ENCODE results near the gene MRPL51.
"Not testable (repeated sequence)": the region's sequence is repeated elsewhere in the genome, so short reads cannot be mapped to it uniquely, and the experiment has no call there.

The MRPL51 gene

DNA sequence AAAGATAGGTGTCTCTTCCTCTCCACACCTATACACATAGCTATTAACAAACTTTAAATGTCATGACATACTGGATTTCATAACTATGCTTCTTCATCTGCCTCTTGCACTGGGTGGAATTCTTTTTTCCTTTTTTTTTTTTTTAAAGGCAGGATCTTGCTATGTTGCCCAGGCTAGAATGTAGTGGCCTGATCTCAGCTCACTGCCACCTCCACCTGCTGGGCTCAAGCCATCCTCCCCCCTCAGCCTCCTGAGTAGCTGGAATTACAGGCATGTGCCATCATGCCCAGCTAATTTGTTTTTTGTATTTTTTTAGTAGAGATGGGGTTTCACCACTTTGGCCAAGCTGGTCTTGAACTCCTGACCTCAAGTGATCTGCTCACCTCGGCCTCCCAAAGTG lies 4.8 kb downstream of the MRPL51 start:
- DNase-seq (ENCODE audit: low spot score), result no peak

- no peak for DNase-seq (ENCODE audit: low spot score)
These were observed 14.6 kb downstream of the MRPL51 start for GRCh38 chr12:6478416-6478815.

DNA sequence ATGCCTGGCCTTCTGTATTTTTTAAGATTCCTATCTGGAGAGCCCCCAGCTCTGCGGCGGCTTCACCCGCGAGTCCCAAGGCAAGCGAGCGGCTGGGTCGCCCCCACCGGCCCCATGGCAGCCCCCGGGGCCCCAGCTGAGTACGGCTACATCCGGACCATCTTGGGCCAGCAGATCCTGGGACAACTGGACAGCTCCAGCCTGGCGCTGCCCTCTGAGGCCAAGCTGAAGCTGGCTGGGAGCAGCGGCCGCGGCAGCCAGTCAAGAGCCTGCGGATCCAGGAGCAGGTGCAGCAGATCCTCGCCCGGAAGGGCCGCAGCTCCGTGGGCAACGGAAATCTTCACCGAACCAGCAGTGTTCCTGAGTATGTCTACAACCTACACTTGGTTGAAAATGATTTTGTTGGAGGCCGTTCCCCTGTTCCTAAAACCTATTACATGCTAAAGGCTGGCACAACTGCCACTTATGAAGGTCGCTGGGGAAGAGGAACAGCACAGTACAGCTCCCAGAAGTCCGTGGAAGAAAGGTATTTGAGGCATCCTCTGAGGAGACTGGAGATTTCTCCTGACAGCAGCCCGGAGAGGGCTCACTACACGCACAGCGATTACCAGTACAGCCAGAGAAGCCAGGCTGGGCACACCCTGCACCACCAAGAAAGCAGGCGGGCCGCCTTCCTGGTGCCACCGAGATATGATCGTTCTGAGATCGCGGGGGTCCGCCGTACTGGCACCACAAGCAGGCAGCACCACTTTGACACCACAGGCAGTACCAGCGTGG lies 15.3 kb downstream of the MRPL51 start:
- not testable (repeated sequence) for DNase-seq (ENCODE audit: low spot score)

DNA sequence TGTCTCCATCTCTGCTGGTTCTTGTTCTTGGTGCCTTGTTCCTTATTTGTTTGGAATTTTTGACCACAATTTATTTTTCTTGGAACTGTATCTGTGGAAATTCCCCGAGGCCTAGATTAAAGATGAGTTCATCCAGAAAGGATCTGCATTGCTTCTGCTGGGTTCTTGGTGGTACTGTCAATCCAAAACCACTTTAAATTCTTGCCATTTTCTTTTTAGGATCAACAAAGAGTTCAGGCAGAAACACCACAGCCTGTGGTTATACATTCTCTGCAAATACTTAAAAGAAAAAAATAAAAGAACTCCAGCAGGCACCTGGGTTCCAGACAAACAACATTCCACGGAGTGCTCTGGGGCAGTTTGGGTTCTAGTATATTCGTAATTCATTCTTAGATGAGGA lies 16.6 kb downstream of the MRPL51 start:
- DNase-seq (ENCODE audit: low spot score), result no peak

DNA sequence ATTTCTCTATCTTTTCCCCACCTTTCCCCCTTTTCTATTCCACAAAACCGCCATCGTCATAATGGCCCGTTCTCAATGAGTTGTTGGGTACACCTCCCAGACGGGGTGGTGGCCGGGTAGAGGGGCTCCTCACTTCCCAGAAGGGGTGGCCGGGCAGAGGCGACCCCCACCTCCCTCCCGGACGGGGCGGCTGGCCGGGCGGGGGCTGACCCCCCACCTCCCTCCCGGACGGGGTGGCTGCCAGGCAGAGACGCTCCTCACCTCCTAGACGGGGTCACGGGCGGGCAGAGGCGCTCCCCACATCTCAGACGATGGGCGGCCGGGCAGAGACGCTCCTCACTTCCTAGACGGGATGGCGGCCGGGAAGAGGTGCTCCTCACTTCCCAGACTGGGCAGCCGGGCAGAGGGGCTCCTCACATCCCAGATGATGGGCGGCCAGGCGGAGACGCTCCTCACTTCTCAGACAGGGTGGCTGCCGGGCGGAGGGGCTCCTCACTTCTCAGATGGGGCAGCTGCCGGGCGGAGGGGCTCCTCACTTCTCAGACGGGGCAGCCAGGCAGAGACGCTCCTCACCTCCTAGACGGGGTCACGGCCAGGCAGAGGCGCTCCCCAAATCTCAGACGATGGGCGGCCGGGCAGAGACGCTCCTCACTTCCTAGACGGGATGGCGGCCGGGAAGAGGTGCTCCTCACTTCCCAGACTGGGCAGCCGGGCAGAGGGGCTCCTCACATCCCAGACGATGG lies 17.7 kb downstream of the MRPL51 start:
- DNase-seq (ENCODE audit: low spot score), result not testable (repeated sequence)

DNA sequence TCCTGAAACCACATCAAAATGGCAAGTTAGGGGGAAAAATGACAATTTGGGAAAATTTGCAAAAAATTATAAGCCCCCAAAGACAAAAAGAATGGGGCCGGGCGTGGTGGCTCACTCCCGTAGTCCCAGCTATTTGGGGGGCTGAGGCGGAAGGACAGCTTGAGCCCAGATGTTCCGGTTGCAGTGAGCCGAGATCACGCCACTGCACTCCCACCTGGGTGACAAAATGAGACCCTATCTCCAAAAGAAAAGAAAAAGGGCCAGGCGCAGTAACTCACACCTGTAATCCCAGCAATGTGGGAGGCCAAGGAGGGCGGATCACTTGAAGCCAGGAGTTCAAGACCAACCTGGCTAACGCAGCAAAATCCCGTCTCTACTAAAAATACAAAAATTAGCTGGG lies 20.6 kb downstream of the MRPL51 start:
- DNase-seq (ENCODE audit: low spot score), result no peak

- no peak for DNase-seq (ENCODE audit: low spot score)
These were observed 21.1 kb downstream of the MRPL51 start for GRCh38 chr12:6471989-6472360.

DNA sequence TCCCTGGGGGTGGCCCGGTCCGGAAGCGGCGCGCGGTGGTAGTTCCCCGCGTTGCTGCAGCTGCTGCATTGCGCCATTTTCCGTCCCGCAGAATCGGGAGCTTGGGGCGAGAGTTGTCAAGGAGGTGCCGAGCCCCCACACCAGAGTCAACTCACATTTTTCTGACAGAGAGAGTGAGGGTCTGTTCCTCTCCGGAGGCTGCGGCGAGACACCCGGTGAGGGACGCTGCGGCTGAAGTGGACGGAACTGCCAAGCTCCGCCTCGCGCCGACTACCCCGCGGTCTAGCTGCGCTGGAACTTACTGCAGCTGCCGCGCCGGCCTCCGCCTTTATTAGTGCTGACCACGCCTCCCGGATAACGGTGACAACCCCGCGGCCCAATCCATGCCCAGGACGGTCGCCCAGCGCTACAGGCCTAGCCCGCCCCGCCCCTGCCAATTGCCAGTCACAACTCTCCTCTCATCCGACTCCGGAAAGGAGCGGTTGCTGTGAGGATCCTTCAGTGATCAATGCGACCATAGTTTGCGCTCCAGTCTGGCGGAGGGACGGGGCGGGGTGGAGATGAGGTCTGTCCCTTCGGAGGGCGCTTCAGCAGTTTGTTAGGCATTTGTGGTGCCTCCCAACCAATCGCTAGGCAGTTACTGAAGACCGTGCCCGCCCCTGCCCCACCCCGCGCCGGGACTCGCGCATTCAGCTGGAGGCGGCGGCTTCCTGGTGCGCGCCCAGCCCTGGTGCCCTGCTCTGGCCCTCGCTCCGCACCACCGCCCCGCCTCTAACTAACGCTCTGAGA lies 22.5 kb downstream of the MRPL51 start, which contains the start of gene VAMP1:
Gene VAMP1, minus strand, starts transcription at position 303 of the 789 bp plus-strand sequence. Its CDS starts 146 bp downstream, at position 157.
- peak; percentile 100 for DNase-seq (ENCODE audit: low spot score)

DNA sequence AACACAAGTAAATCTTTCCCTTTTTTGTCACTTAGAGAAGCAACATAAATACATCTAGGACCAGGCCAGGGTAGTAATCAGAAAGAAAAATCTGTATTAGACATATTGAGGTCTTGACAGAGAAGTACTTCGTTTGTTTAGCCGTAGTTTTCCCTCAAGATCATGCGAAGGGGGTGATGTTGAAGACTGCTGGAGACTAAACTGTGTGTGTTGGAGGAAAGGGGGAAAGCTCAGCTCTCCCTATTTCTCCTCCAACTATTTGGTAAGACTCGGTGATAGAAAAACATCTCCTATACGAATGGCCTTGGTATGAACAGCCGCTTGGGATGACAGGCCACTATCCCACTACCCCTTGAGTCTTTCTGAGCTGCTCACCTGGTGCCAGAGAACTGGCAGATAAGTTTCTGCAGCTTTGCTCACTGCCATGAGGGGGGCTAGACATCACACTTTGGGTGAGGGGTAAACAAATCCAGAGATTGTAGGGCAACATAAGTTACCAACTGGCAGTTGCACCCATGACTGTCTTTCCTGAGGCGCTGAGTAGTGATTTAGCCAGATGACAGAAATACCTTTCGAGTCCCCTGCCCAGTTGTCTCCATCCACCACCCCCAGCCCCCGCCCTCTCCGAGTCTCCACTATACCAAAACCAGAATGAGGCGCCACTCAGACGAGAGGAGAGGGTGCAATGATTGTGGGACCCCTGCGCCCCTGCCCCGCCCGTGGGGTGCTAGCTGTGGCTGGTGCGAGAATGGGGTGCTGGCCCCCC lies 23.3 kb downstream of the MRPL51 start:
- DNase-seq (ENCODE audit: low spot score), result no peak

- DNase-seq (ENCODE audit: low spot score), result no peak
These were observed 24.0 kb downstream of the MRPL51 start for GRCh38 chr12:6469092-6469491.

DNA sequence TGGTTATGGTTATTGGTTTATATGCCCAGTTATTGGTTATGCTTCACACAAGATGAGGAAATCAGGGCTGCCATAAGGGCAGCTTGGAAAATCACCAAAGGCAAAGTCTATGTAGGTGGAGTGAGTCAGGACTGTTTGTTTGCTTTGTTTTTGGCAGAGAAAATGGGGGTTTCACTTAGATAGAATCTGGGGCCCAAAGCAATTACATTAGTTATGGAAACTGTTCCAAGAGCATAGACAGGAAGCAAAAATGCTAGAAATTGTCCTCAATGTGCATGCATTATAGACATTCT lies 24.8 kb downstream of the MRPL51 start:
- no peak for DNase-seq (ENCODE audit: low spot score)

- DNase-seq (ENCODE audit: low spot score), result not testable (repeated sequence)
These were observed 25.3 kb downstream of the MRPL51 start for GRCh38 chr12:6467571-6468282.

DNA sequence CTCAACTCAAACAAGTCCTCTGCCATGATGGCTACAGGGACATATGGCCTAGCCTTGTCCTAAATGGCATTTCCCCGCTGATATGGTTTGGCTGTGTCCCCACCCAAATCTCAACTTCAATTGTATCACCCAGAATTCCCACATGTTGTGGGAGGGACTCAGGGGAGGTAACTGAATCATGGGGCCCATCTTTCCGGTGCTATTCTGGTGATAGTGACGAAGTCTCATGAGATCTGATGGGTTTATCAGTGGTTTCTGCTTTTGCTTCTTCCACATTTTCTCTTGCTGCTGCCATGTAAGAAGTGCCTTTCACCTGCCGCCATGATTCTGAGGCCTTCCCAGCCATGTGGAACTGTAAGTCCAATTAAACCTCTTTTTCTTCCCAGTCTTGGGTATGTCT lies 26.3 kb downstream of the MRPL51 start:
- DNase-seq (ENCODE audit: low spot score), result not testable (repeated sequence)

- DNase-seq (ENCODE audit: low spot score), result no peak
These were observed 26.9 kb downstream of the MRPL51 start for GRCh38 chr12:6466184-6466573.

- DNase-seq (ENCODE audit: low spot score), result peak; percentile 77
These were observed 27.4 kb downstream of the MRPL51 start for GRCh38 chr12:6465467-6466183.

GRCh38 chr12:6464531-6464930 lies 28.5 kb downstream of the MRPL51 start:
- no peak for DNase-seq (ENCODE audit: low spot score)

DNA sequence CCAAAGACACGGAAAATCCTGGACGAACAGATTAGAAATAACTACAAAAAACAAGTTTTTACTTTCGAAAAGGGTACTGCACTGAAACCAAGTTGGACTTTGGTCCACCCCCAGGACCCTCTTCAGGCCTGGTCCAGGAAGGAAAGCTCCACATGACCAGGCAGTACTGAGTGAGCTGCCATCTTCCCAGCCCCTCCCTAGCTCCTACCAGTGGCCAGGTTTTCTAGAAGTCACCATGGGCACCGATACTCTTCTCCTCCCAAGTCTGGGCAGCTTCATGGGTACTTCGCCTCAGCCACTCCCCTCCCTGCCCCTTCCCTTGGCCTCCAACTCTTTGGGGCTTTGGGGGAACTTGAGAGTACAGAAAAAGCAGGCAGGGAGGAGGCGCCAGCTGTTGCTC lies 29.2 kb downstream of the MRPL51 start:
- no peak for DNase-seq (ENCODE audit: low spot score)

- DNase-seq (ENCODE audit: low spot score), result no peak
These were observed 29.8 kb downstream of the MRPL51 start for GRCh38 chr12:6463216-6463615.

DNA sequence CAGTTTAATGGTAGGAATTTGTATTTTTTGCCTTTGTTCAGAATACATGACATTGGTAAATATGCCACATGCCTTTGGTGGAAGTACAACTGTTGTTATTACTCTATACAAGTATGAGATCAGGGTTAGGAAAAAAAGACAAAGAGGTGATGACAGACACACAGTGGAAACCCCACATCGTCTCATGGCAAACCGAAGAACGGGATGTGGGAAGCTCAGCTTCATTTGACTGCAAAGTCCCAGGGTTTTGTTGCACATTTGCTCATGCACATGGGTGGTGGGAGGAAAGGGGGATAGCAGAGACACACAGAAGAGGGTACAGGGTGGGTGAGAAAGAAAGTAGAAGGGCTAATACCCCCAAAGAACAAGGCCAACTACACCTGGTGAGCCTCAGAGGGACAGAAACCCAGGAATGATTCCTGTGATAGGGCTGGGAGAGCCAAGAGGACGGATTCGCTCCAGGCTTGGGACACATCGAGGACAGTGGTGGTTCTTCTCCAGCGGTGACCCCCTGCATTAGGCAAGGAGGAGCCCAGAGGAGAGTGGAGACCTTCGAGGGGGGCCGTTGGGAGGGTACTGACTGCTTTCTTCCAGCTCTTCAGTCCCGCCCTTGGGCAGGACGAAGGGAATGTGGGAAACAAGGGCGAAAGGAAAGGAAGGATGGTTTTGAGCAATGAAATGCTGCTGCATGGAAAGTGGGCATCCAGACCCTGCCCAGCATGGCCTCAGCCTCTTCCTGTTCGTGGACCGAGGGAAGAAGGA lies 30.6 kb downstream of the MRPL51 start:
- DNase-seq (ENCODE audit: low spot score), result no peak

All from iPS-NIHi11 (cell line).